HT1080 (cell line): ENCODE data around the gene SNX25. TPM values are rescaled to one million over a fixed set of nuclear protein-coding genes. Genes with fewer than 3 reads are reported as not detected.
A peak's percentile ranks its signal among the peaks of the same experiment; 100 is the strongest.
"Not testable (repeated sequence)": the region's sequence is repeated elsewhere in the genome, so short reads cannot be mapped to it uniquely, and the experiment has no call there.

Experiments used
- DNase-seq: peaks from one replicate; pipeline ENCODE4 v3.0.0-alpha.2; 2015; ENCODE audit warnings: low read depth
- total RNA-seq: library from RNA; depleted of rRNA; stranded (reverse); fragments of >200 nt; shearing (Covaris generic); gene quantifications from 2 replicates; pipeline ENCODE4 v1.2.3, GENCODE V29; 2014

SNX25 gene
- total RNA-seq, 1 experiment from 2014 or later, result 20.8 TPM

DNA sequence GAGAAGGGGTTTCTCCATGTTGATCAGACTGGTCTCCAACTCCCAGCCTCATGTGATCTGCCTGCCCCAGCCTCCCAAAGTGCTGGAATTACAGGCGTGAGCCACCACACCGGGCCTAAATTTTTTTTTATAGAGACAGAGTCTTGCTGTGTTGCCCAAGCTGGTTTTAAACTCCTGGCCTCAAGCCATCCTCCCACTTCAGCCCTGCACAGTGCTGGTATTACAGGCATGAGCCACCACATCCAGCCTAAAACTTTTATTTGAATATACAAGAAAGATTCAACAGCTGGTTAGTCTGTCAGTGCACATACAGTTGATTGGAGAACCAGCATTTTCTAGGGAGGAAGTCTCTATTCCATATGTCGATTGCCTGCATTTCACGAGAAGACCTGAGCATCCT, 95.1 kb downstream of the SNX25 start:
- DNase-seq, result no peak

DNA sequence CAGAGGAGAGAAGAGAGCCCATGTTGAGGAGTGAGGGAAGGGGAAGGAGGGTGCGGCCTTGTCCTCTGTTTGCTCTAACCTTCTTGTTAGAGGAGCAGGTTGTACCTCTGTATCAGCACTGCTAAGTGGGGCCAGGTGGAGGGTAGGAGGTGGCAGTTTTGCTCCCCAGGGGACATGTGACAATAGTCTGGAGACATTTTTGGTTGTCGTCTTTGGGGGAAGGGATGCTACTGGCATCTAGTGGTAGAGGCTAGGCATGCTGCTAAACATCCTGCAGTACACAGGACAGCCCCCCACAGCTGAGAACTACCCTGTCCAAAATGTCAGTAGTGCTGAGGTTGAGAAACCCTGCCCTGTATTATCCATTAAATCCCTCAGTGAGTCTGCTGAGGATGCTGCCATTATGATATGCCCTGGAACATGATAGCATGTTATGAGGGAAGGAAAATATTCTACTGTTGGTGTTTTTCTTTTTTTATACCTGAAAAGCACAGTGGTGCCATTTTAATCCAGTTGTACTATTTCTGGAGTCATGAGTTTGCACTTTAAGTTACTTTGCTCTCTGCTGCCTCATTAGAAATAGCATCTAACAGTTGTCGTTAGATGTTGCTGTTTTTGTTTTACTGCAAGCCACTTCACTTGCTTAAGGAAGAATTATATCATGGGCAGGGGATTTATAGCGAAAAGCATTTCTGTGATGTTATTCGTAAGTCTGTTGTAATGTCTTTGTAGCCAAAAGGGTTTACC, 95.7 kb downstream of the SNX25 start:
- peak; percentile 63 for DNase-seq

- DNase-seq, result peak; percentile 99
Measured at GRCh38 chr4:185305979-185306442, 96.6 kb downstream of the SNX25 start.

GRCh38 chr4:185307136-185307950, 97.9 kb downstream of the SNX25 start:
- peak; percentile 37 for DNase-seq

- DNase-seq, result no peak
Measured at GRCh38 chr4:185309770-185310169, 100.4 kb downstream of the SNX25 start.

- DNase-seq, result no peak
Measured at GRCh38 chr4:185311113-185311888, 101.9 kb downstream of the SNX25 start.

GRCh38 chr4:185312699-185313098, 103.3 kb downstream of the SNX25 start:
- DNase-seq, result no peak

DNA sequence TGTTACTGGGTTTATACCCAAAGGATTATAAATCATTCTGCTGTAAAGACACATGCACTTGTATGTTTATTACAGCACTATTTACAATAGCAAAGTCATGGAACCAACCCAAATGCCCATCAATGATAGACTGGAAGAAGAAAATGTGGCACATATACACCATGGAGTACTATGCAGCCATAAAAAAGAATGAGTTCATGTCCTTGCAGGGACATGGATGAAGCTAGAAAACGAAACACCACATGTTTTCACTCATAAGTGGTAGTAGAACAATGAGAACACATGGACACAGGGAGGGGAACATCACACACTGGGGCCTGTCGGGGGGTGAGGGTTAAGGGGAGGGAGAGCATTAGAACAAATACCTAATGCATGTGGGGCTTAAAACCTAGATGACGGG, 108.1 kb downstream of the SNX25 start:
- not testable (repeated sequence) for DNase-seq

- no peak for DNase-seq
Measured at GRCh38 chr4:185317880-185318279, 108.5 kb downstream of the SNX25 start.

DNA sequence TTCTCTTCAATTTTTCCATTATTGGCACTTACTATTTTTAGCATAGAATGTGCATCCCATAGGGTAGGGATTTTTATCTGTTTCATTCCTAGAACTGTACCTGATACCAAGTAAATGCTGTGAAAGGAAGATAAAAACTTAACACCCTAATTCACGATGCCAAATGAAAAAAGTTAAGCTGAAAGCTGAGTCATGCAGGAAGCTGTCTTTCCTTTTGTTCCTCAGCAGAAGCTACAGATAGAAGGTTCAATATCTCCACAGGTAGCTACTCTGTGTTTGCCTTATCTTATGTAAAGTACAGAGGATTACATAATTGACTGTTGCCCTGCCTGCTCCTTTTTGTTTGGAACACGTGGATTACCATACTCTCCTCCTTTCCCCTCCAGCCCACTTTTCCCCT, 109.3 kb downstream of the SNX25 start:
- peak; percentile 47 for DNase-seq

DNA sequence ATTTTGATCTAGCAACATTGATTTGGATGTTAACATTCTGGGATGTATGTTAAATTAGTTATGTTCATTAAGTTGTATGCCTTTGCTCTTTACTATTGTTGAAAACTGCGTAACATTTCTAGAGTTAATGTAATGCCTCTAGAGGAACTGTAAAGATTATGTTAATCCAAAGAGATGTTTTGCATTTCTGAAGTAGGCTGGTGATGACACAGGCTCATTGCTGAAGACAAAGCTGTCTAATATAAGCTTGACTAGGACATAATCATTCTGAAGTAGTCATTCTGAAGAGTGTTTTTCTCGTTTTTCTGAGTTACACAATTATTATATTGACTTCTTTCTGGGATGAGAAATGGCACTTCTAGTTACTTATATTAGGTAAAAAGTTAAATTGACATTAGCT, 113.4 kb downstream of the SNX25 start:
- DNase-seq, result no peak

DNA sequence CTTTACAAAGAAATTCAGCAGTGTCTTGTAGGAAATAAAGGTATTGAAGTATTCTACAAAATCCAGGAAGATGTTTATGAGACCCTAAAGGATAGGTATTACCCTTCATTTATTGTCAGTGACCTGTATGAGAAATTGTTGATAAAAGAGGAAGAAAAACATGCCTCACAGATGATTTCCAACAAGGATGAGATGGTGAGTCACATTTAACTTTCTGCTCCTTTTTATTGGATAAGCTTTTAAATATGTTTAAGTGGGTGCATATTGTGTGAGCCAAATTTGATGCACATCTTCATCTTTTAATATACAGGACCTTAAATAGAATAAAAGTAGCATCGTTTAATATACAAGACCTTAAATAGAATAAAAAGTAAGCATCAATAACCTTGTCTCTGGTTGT, 114.2 kb downstream of the SNX25 start:
- DNase-seq, result no peak

GRCh38 chr4:185324361-185324760, 115.0 kb downstream of the SNX25 start:
- not testable (repeated sequence) for DNase-seq

- DNase-seq, result not testable (repeated sequence)
Measured at GRCh38 chr4:185325721-185326120, 116.3 kb downstream of the SNX25 start.

DNA sequence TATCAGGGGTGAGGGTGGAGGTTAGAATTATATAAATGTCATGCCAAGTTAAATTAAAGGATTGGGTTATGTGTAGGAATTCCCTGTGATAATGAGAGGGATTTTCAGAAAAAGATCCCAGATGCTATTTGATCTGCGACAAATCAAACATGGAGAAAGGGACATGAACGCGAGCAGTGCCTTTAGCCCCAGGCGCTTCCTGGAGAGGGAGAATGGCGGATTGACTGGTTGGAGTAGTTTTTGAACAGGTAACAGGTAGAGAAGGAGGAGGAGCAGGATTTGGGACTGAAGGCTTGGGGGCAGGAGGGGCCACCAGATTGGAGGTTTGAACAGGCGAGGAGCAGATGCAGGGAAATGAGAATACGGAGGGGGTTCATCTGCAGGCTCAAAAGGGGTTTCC, 119.2 kb downstream of the SNX25 start:
- no peak for DNase-seq

- DNase-seq, result not testable (repeated sequence)
Measured at GRCh38 chr4:185329879-185330510, 120.6 kb downstream of the SNX25 start.

- DNase-seq, result no peak
Measured at GRCh38 chr4:185332575-185333464, 123.4 kb downstream of the SNX25 start.

DNA sequence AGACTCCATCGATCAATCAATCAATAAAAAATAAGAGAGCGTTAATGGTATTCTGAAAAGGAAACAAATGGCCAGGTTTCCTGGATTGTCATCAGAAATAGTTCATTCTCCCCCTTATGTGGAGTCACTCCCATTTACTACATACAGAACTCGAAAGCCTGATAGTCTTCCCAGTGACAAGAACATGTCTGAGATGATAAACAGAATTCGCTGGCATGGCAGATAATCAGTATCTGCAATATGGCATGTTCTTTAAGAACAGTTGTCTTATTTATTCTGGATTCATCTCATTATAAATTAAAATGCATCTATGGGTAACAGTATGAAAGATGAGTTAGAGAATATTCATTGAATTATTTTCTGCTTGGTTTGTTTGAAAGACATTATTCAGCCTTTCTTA, 124.9 kb downstream of the SNX25 start:
- no peak for DNase-seq

GRCh38 chr4:185335579-185335978, 126.2 kb downstream of the SNX25 start:
- no peak for DNase-seq

- no peak for DNase-seq
Measured at GRCh38 chr4:185339941-185340340, 130.5 kb downstream of the SNX25 start.
